ENCODE data around the gene ADAMTSL3. TPM values are rescaled to one million over a fixed set of nuclear protein-coding genes. Genes with fewer than 3 reads are reported as not detected.
"Not testable (repeated sequence)": the region's sequence is repeated elsewhere in the genome, so short reads cannot be mapped to it uniquely, and the experiment has no call there.

The ADAMTSL3 gene
- total RNA-seq, 1 donor from 2014 or later, result 0.17 TPM

- Mint-ChIP-seq H3K4me3 (ENCODE audit: unreplicated experiment) (no peak overlapping the region), H3K27ac (ENCODE audit: unreplicated experiment) (no peak overlapping the region), H3K27me3 (ENCODE audit: low read depth) (peaks cover 3% of the 10 kb centered on the region), H3K9me3 (ENCODE audit: low read depth) (peaks cover 15% of the 10 kb centered on the region), H3K4me1 (ENCODE audit: low read depth) (no peaks in the 10 kb centered on the region), H3K36me3 (ENCODE audit: low read depth) (no peaks in the 10 kb centered on the region)
- DNase-seq (ENCODE audit: low spot score), result no peak
- no peak for TF ChIP-seq CTCF (IDR thresholded peaks at IDR 0.05)
Measured at GRCh38 chr15:84050076-84050475, 396.2 kb downstream of the ADAMTSL3 start.

- DNase-seq (ENCODE audit: low spot score); H3K4me3 Mint-ChIP-seq (ENCODE audit: unreplicated experiment); H3K36me3 Mint-ChIP-seq (ENCODE audit: low read depth); H3K27ac Mint-ChIP-seq (ENCODE audit: unreplicated experiment); H3K4me1 Mint-ChIP-seq (ENCODE audit: low read depth); H3K27me3 Mint-ChIP-seq (ENCODE audit: low read depth): not testable (repeated sequence)
- H3K9me3 Mint-ChIP-seq (ENCODE audit: low read depth), result peaks cover 12% of the 10 kb centered on the region
Measured at GRCh38 chr15:84051146-84051545, 397.2 kb downstream of the ADAMTSL3 start.

GRCh38 chr15:84054544-84054943 lies 400.6 kb downstream of the ADAMTSL3 start:
- H3K27me3 Mint-ChIP-seq (ENCODE audit: low read depth); H3K27ac Mint-ChIP-seq (ENCODE audit: unreplicated experiment); DNase-seq (ENCODE audit: low spot score); H3K4me1 Mint-ChIP-seq (ENCODE audit: low read depth); H3K4me3 Mint-ChIP-seq (ENCODE audit: unreplicated experiment); H3K36me3 Mint-ChIP-seq (ENCODE audit: low read depth): not testable (repeated sequence)
- H3K9me3 Mint-ChIP-seq (ENCODE audit: low read depth), result peaks cover 26% of the 10 kb centered on the region

GRCh38 chr15:84057714-84058331 lies 403.9 kb downstream of the ADAMTSL3 start:
- no peak for DNase-seq (ENCODE audit: low spot score)
- no peaks in the 10 kb centered on the region for H3K36me3 Mint-ChIP-seq (ENCODE audit: low read depth)
- peaks cover 28% of the 10 kb centered on the region for H3K9me3 Mint-ChIP-seq (ENCODE audit: low read depth)
- H3K4me1 Mint-ChIP-seq (ENCODE audit: low read depth), result no peaks in the 10 kb centered on the region
- no peak overlapping the region for H3K27ac Mint-ChIP-seq (ENCODE audit: unreplicated experiment)
- H3K27me3 Mint-ChIP-seq (ENCODE audit: low read depth), result no peaks in the 10 kb centered on the region
- no peak for TF ChIP-seq CTCF (IDR thresholded peaks at IDR 0.05)
- no peak overlapping the region for H3K4me3 Mint-ChIP-seq (ENCODE audit: unreplicated experiment)

GRCh38 chr15:84063674-84064073 lies 409.8 kb downstream of the ADAMTSL3 start:
- H3K36me3 Mint-ChIP-seq (ENCODE audit: low read depth); DNase-seq (ENCODE audit: low spot score): not testable (repeated sequence)

GRCh38 chr15:84068674-84069073 lies 414.8 kb downstream of the ADAMTSL3 start:
- H3K4me3 Mint-ChIP-seq (ENCODE audit: unreplicated experiment); H3K4me1 Mint-ChIP-seq (ENCODE audit: low read depth); H3K27ac Mint-ChIP-seq (ENCODE audit: unreplicated experiment); H3K27me3 Mint-ChIP-seq (ENCODE audit: low read depth); H3K36me3 Mint-ChIP-seq (ENCODE audit: low read depth); DNase-seq (ENCODE audit: low spot score): not testable (repeated sequence)
- peaks cover 14% of the 10 kb centered on the region for H3K9me3 Mint-ChIP-seq (ENCODE audit: low read depth)

More at GRCh38 chr15:84063674-84064073, 409.8 kb downstream of the ADAMTSL3 start:
- not testable (repeated sequence) for H3K27me3 Mint-ChIP-seq (ENCODE audit: low read depth); H3K4me3 Mint-ChIP-seq (ENCODE audit: unreplicated experiment); H3K4me1 Mint-ChIP-seq (ENCODE audit: low read depth); H3K27ac Mint-ChIP-seq (ENCODE audit: unreplicated experiment)
- peaks cover 27% of the 10 kb centered on the region for H3K9me3 Mint-ChIP-seq (ENCODE audit: low read depth)

- not testable (repeated sequence) for H3K4me3 Mint-ChIP-seq (ENCODE audit: unreplicated experiment); H3K9me3 Mint-ChIP-seq (ENCODE audit: low read depth); DNase-seq (ENCODE audit: low spot score); H3K27ac Mint-ChIP-seq (ENCODE audit: unreplicated experiment); H3K36me3 Mint-ChIP-seq (ENCODE audit: low read depth)
- Mint-ChIP-seq H3K27me3 (ENCODE audit: low read depth) (peaks cover 47% of the 10 kb centered on the region), H3K4me1 (ENCODE audit: low read depth) (peaks cover 21% of the 10 kb centered on the region)
Measured at GRCh38 chr15:84078038-84078437, 424.1 kb downstream of the ADAMTSL3 start.

GRCh38 chr15:84079325-84079884 lies 425.5 kb downstream of the ADAMTSL3 start:
- H3K4me1 Mint-ChIP-seq (ENCODE audit: low read depth), result peaks cover 21% of the 10 kb centered on the region
- peaks cover 39% of the 10 kb centered on the region for H3K27me3 Mint-ChIP-seq (ENCODE audit: low read depth)
- H3K27ac Mint-ChIP-seq (ENCODE audit: unreplicated experiment); DNase-seq (ENCODE audit: low spot score); H3K36me3 Mint-ChIP-seq (ENCODE audit: low read depth); H3K9me3 Mint-ChIP-seq (ENCODE audit: low read depth): not testable (repeated sequence)
- peak overlapping the region; percentile 76 for H3K4me3 Mint-ChIP-seq (ENCODE audit: unreplicated experiment)
